Measurements from ENCODE around the gene VAV1. TPM values are rescaled to one million over a fixed set of nuclear protein-coding genes. Genes with fewer than 3 reads are reported as not detected.
"Not testable (repeated sequence)": the region's sequence is repeated elsewhere in the genome, so short reads cannot be mapped to it uniquely, and the experiment has no call there.

The VAV1 gene
- polyA plus RNA-seq, 3 donors, result 1.3 to 1.7 (median 1.5) TPM

DNA sequence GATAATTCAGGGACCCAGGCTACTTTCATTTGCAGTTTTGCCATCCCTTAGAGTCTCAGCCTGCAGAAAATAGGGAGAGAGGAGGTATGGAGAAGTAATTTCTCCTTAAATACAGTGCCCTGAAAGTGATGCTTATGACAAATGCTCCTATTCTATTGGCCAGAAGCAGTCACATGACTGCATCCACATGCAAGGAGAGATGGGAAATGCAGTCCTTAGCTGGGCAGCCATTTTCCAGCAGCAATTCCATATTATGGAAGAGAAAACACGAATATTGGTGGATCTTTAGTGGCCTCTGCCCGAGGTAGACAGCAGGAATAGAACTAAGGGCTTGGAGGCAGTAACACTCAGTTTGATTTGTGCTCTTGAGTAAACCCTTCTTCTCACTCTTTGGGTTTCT lies 39.4 kb downstream of the VAV1 start:
- no peak for DNase-seq (ENCODE audit: low read depth in 3 of 3, low spot score in 2 of 3)

DNA sequence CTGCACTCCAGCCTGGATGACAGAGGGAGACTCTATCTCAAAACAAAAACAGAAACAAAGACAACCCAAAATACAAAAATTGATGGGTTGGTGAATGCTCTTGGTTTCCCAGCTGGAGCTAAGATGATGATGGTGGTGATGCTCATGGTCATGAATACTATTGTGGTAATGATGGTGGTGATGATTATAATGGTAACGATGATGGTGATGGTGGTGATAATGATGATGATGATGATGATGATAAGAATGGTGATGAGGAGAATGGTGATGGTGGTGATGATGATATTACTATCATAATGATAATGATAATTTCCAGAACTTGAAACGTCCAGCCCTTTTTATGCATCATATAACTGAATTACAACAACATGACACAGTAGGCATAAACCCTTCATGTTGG lies 40.1 kb downstream of the VAV1 start:
- no peak for DNase-seq (ENCODE audit: low read depth in 3 of 3, low spot score in 2 of 3)

DNA sequence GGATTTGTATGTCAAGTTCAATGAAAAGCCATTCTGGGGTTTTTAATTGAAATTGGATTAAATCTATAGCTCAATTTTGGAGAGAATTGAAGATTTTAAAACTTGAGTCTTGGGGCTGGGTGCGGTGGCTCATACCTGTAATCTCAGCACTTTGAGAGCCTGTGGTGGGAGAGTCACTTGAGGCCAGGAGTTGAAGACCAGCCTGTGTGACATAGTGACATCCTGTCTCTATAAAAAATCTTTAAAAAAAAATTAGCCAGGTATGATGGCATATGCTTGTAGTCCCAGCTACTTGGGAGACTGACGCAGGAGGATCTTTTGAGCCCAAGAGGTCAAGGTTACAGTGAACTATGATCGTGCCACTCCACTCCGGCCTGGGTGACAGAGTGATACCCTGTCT lies 41.2 kb downstream of the VAV1 start:
- no peak for DNase-seq (ENCODE audit: low read depth in 3 of 3, low spot score in 2 of 3)

DNA sequence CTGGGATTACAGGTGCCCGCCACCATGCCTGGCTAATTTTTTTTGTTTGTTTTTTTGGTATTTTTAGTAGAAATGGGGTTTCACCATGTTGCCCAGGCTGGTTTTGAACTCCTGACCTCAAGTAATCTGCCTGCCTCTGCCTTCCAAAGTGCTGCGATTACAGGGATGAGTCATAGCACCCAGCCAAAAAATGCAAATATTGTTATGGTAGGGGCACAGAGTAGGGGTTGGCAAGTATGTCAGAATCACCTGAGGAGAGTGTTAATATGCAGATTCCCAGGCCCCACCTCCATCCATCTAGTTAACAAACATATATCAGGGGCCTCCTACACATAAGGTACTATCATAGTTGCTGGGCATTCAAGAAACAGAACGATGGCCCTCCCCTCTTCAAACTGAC lies 44.7 kb downstream of the VAV1 start:
- no peak for DNase-seq (ENCODE audit: low read depth in 3 of 3, low spot score in 2 of 3)

DNA sequence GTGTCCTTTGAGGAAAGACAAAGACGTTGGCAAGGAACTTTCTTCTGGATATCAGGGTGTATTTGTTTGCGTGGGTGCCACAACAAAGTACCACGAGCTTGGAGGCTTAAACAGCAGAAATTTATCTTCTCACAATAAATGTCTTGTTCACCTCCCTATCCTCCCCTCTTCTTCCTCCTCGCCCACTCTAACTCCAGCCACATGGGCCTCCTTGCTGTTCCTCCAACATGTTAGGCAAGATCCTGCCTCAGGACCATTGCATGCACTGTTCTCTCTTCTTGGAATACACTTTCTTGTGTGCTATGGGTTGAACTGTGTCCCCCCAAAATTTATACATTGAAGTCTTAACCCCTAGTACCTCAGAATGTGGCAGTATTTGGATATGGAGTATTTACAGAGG lies 45.7 kb downstream of the VAV1 start:
- DNase-seq (ENCODE audit: low read depth in 3 of 3, low spot score in 2 of 3), result no peak

DNA sequence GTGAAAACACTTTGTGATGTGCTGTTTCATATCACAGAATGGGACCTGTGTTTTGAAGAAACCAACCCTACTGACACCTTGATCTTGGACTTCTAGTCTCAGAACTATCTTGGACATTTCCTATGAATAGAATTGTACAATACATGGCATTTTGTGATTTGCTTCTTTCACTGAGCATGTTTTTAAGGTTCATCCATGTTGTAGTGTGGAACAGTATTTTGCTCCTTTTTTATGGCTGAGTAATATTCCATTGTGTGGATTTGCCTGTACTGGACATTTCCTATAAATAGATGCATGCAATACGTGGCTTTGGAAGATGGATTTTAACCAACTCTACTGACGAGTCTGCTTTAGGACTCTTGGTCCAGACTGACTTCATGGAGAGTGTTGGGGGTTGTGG lies 46.8 kb downstream of the VAV1 start:
- no peak for DNase-seq (ENCODE audit: low read depth in 3 of 3, low spot score in 2 of 3)

DNA sequence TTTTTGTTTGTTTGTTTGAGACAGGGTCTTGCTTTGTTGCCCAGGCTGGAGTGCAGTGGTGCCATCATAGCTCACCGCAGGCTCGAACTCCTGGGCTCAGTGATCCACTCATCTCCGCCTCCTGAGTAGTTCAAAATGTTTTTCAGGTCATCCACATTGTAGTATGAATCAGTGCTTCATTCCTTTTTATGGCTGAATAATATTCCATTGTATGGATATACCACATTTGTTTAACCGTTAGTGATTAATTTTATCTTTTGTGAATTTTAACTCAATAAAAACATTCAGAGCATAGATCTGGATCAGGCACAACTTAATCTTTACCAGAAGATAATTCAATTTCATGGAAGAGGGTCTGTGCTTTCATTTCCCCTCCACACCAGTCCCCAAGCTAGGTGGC lies 47.7 kb downstream of the VAV1 start:
- DNase-seq (ENCODE audit: low read depth in 3 of 3, low spot score in 2 of 3), result no peak

DNA sequence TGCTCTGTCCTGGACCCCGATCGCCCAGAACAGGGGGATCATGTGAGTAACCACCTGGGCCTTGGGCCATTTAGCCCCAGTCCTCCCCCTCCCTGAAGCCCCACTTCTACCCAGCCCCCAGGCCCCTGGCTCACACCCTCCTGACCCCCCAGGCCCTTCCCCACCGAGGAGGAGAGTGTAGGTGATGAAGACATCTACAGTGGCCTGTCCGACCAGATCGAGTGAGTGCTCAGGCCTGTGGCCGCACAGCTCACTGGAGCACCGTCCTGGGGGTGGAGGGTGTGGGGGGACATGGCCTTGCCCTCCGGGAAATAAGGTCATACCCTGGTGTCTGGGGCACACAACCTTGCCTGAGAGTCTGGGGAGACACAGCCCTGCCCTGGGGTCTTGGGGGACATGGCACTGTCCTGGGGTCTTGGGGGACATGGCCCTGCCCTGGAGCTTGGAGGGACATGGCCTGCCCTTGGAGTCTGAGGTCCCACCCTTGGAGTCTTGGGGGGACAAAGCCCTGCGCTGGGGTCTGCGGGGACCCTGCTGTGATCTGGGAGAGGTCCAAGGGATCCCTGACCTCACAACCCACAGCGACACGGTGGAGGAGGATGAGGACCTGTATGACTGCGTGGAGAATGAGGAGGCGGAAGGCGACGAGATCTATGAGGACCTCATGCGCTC lies 49.3 kb downstream of the VAV1 start:
- no peak for DNase-seq (ENCODE audit: low read depth in 3 of 3, low spot score in 2 of 3)

DNA sequence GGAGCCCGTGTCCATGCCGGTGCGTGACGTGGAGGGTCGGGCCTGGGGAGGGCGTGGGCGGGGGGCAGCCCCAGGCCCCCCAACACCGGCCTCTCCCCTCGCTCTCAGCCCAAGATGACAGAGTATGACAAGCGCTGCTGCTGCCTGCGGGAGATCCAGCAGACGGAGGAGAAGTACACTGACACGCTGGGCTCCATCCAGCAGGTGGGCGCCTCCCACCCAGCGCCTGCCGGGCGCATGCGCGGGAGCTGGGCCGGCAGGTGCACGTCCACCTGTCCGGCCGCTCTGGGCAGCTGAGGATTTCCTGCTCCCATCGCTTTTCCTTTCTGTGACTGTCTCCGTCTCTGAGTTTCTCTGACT lies 49.8 kb downstream of the VAV1 start:
- DNase-seq (ENCODE audit: low read depth in 3 of 3, low spot score in 2 of 3), result no peak

DNA sequence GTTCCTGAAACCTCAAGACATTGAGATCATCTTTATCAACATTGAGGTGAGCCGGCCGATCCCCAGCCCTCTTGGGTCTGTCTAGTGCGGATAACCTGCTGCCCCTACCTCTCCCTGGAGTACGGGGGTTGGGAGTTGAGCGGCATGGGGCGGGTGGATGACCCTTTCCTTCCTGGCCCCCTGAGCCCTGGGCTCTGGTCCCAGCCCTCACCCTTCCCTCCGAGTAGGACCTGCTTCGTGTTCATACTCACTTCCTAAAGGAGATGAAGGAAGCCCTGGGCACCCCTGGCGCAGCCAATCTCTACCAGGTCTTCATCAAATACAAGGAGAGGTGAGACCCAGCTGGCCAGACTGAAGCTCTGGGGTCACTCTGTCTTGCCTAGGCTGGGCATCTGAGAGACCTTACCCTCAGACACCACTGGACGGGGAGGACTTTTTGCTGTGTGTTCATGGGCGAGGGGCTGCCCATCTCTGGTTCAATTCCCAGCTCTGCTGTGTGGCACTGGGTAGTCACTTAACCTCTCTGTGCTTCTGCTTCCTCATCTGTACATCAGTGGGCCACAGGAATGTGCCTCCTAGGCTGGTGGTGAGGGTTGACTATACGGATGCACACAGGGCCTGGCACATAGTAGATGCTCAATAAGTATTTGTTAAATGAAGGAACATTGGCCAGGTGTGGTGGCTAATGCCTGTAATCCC lies 52.7 kb downstream of the VAV1 start:
- no peak for DNase-seq (ENCODE audit: low read depth in 3 of 3, low spot score in 2 of 3)

DNA sequence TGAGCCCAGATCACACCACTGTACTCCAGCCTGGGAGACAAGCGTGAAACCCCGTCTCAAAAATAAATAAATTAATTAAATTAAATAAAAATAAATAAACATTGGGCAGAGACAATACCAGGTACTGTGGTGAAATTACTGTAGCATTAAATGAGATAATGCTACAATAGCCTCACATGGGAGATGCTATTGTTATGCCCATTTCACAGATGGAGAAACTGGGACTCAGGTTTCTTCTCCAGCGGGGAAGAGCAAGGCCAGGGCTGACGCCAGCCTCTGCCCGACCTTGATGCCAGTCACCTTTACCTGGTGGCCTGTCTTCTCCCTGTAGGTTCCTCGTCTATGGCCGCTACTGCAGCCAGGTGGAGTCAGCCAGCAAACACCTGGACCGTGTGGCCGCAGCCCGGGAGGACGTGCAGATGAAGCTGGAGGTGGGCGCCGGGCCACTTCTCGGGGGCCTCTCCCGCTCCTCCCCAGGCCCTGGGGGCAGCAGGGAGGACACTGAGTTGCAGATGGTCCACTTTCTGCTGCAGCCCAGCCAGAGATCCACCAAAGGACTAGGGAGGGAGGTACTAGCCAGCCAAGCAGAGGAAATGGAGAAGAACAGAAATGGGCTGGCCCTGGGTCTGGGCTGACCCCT lies 53.9 kb downstream of the VAV1 start:
- DNase-seq (ENCODE audit: low read depth in 3 of 3, low spot score in 2 of 3), result no peak

DNA sequence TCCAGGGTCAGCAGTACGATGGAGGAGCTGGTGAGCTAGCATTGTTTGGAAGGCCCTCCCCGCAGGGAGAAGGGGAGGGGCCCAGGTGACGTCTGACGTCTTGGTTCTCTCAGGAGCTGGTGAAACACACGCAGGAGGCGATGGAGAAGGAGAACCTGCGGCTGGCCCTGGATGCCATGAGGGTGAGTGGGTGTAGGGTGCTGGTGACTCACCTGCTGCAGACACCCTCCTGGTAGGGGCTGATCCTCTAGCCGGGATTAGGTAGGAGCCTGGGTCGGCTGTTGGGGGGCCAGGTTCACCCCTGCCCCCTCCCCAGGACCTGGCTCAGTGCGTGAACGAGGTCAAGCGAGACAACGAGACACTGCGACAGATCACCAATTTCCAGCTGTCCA lies 55.8 kb downstream of the VAV1 start:
- DNase-seq (ENCODE audit: low read depth in 3 of 3, low spot score in 2 of 3), result no peak

DNA sequence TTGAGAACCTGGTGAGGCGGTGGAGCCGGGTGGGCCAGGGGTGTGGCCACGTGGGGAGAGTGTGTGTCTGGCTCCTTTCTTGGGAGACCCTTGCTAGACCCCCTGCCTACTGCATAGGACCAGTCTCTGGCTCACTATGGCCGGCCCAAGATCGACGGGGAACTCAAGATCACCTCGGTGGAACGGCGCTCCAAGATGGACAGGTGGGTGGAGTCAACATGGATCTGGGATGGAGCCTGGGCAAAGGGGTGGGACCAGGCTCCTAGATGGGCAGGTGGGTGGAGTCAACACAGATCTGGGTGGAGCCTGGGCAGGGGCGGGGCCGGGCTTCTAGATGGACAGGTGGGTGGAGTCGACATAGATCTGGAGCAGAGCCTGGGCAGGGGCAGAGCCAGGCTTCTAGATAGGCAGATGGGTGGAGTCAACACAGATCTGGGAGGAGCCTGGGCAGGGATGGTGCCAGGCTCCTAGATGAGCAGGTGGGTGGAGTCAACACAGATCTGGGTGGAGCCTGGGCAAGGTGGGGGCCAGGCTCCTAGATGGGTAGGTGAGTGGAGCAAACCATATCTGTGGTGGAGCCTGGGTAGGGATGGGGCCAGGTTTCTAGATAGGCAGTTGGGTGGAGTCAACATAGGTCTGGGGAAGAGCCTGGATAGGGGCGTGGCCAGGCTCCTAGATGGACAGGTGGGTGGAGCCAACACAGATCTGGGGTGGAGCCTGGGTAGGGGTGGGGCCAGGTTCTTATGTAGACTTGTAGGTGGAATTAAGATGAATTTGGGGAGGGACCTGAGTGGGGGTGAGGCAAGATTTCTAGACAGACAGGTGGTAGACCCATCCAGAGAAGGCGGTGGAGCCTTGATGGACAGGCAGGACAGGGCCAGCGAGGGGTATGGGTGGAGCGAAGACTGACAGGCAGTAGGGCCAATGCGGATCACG lies 56.5 kb downstream of the VAV1 start:
- DNase-seq (ENCODE audit: low read depth in 3 of 3, low spot score in 2 of 3), result no peak

DNA sequence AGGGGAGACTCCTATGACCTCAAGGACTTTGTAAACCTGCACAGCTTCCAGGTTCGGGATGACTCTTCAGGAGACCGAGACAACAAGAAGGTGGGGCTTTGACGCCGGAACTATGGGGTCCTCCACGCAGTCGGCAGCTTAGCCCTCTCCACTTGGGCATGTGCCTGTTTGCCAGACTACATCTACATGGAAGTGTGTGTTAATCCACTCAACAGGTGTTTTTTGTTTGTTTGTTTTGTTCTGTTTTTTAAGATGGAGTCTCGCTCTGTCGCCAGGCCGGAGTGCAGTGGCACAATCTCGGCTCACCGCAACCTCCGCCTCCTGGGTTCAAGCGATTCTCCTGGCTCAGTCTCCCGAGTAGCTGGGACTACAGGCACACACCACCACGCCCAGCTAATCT lies 57.3 kb downstream of the VAV1 start:
- DNase-seq (ENCODE audit: low read depth in 3 of 3, low spot score in 2 of 3), result not testable (repeated sequence)

DNA sequence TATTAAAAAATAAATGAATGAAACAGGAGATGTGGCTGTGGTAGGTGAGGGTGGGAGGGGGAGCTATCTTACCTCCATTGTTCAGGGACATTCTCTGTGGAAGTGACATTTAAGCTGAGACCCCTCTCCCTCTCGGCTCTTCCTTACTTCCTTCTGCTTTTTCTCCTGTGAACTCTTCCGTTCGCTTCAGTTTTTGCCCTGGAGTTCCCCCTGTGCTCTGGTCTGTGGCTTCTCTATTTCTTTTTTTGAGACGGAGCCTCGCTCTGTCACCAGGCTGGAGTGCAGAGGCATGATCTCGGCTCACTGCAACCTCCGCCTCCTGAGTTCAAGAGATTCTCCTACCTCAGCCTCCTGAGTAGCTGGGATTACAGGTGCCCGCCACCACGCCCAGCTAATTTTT lies 58.6 kb downstream of the VAV1 start:
- not testable (repeated sequence) for DNase-seq (ENCODE audit: low read depth in 3 of 3, low spot score in 2 of 3)

DNA sequence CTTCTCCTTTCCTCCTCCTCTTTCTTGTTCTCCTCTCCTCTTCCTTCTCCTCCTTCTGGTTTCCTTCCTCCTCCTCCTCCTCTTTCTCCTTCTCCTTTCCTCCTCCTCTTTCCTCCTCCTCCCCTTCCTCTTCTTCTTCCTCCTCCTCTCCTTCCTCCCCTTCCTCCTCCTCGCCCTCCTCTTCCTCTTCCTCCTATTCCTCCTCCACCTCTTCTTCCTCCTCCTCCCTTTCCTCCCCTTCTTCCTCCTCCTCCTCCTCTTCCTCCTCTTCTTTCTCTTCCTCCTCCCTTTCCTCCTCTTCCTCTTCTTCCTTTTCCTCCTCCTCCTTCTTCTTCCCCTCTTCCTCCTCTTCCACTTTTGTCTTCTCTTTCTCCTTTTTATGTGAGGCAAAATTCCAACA lies 59.9 kb downstream of the VAV1 start:
- DNase-seq (ENCODE audit: low read depth in 3 of 3, low spot score in 2 of 3), result no peak

DNA sequence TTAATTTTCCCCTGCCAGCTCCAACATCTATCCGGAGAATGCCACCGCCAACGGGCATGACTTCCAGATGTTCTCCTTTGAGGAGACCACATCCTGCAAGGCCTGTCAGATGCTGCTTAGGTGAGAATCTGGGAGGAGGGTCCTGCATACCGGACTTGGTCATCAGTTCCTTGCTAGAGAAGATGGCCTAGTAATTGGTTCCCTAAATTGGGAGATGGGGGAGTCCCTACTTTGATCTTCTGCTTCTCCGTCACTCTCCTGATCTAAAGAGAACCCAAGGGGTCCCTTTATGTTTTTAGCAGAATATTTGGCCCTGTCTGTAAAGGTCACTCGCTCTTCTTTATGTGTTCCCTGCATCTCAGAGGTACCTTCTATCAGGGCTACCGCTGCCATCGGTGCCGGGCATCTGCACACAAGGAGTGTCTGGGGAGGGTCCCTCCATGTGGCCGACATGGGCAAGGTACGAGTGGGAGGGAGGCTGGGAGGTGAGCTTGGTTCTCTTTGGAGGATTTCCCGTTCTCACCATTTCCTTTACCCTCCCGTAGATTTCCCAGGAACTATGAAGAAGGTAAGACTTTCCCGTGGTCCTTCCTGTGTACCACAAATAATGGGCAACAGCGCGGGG lies 60.8 kb downstream of the VAV1 start:
- DNase-seq (ENCODE audit: low read depth in 3 of 3, low spot score in 2 of 3), result no peak

DNA sequence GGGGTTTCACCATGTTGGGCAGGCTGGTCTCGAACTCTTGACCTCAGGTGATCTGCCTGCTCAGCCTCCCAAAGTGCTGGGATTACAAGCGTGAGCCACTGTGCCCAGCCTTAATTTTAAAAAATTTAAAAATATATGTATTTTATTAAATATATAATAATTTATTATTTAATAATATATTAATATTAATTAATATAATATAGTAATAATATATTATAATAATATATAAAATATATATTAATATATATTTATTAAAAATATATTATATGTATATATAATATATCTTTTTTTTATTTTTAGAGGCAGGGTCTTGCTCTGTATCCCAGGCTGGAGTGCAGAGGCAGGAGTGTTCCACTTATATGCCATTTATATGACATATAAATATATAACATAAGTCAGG lies 61.9 kb downstream of the VAV1 start:
- DNase-seq (ENCODE audit: low read depth in 3 of 3, low spot score in 2 of 3), result no peak

DNA sequence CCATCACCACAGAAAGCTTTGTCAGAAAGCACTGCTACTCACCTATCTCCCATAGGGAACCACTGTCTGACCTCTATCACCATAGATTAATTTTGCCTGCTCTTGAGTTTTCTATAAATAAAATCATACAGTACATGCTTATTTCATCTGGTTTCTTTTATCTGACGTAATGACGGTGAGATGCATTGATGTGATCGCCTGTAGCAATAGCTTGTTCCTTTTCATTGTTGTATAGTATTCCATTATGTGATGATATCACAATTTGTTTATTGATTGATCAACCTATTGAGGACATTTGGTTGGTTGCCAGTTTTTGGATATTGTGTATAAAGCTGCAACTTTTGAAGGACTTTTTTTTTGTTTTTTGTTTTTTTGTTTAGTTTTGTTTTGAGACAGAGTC lies 63.0 kb downstream of the VAV1 start:
- no peak for DNase-seq (ENCODE audit: low read depth in 3 of 3, low spot score in 2 of 3)

DNA sequence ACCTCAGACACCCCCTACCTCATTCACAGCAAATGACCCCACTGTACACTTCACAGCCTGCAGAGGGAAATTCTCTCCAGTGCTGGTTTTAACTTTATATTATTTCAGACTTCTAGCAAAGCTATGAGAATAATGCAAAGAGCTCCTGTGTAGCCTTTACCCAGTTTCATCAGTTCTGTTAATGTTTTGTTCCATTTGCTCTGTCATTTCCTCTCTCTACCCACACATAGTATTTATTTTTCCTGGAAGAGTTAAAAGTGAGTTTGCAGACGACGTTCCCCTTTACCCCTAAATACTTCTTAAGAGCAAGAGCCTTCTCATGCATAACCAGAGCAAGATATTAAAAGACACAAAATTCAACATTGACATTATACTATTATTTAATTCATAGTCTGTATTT lies 65.0 kb downstream of the VAV1 start:
- no peak for DNase-seq (ENCODE audit: low read depth in 3 of 3, low spot score in 2 of 3)

Measured in right renal cortex interstitium (tissue), 3 donors.